Measurements from ENCODE around the gene PLEKHO2.

Gene PLEKHO2

DNA sequence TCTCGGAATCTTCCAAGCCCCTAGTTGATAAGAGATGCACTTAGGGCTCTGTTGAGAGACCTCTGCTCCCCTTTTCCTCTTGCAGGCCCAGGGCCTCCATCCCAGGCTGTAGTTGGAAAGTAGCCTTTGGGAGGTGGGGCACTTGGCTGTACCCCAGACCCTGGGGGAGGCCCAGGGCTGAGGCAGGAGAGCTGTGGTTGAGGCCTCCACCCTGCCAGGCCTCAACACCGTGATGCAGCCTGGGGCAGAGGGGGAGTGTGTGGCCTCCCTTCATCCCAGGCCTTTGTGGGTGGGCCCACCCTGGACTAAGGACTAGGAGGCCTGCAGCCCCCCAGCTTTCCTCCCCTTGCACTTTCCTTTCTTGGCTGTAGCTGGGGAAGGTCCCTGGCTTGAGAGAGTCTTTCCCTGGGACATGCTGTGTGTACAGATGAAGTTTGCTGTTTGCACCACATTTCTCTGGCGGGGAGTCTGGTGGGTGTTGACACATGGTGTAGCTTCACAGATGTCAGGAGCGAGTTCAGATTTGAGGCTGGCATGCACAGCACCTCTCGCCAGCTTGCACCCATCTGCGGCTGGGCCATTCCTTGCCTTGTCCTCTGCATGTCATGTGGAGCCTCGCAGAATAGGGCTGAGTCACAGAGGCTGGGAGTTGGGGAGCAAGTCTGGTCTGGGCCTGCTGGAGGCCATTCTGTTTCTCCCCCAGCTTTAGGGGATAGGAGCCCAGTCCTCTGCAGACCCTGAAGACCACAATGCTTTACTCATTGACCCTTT lies 13.7 kb downstream of the PLEKHO2 start:
- DNase-seq (ENCODE audit: low spot score), result peak; percentile 56

DNA sequence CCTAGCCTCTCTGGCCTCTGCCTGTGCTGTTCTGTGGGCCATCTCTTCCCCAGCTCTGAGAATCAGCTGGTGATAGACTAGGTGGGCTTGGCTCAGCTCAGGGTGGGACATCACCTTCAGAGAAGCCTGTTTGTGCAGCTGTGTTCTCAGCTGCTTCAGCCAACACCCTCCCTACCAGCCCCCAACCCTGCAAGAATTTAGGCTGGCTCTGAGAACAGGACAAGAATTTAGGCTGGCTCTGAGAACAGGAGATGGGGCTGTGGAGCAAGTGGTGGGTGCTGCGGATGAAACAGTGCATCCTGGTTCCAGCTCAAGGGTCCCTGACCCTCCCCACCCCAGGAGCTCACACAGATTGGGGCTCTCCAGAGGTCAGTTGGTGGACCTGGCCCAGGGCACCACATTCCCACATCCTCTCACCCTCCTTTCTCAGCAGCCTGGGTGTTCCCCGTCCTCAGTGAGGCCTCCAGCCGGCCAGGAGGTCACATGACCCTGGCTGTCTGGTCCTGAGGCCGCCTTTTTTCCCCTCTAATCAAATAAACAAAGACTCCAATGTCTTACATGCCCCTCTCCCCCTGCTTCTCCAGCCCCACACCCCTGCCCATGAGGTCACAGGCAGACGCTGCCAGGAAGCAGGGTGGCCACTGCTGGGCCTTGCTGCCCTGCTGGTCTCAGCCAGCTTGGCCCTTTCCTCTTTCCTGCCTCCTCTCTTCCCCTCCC lies 14.9 kb downstream of the PLEKHO2 start:
- peak; percentile 58 for DNase-seq (ENCODE audit: low spot score)

DNA sequence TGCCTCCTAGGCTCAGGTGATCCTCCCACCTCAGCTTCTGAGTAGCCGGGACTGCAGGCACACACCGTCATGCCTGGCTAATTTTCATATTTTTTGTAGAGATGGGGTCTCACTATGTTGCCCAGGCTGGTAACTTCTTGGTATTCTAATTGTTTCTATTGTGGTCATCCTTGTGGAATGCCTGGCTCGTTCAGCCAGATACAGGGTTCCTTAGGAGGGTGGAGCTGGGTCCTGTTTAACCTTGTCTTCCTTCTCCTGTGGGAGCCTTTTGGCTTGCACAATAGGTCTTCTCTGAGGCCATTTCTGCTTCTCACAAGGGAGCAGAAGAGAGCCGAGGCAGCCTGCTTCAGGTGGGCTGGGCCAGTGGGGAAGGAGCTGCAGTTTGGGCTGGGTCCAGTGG lies 15.7 kb downstream of the PLEKHO2 start:
- DNase-seq (ENCODE audit: low spot score), result peak; percentile 57

DNA sequence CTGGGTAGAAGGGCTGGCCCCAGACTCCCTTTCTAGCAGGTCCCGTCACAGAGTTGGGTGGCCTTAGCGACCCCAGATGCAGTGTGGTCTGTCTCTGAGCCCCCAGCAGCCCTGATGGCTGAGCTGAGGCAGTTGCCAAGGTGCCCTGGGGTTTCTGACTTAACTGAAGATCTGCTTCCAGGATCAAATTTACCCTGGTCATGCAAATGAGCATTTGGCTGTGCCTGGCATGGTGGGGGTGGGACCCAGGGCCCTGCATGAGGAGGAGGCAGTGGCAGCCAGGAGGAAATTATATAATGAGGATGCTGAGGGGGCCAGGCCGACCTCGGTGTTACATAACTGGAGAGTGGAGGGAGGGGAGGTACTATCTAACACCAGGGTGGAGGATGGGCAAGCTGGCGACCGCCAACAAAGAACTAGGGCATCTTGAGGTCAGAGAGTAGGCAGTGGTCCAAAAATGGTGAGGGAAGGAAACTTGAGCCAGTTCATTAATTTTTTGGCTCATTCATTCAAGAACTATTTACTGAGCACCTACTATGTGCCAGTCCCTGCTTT lies 16.4 kb downstream of the PLEKHO2 start:
- no peak for DNase-seq (ENCODE audit: low spot score)

DNA sequence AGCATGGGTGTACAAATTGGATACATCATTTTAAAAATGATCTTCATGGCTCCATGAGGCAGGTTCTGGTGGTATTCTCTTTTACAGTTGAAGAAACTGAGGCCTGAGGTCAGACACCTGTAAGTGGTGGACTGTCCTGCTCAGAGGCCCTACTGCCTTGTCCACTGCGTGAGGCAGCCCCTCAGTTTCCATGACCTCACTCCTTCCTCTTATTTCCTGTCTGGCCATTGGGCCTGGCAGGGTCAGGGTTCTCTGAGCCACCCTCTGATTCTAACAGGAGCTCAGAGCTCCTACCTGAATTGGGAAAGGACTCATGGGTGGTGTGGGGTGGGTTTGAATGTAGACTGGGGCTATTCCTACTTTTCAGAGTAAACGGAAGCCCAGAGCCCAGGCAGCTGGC lies 17.5 kb downstream of the PLEKHO2 start:
- no peak for DNase-seq (ENCODE audit: low spot score)

DNA sequence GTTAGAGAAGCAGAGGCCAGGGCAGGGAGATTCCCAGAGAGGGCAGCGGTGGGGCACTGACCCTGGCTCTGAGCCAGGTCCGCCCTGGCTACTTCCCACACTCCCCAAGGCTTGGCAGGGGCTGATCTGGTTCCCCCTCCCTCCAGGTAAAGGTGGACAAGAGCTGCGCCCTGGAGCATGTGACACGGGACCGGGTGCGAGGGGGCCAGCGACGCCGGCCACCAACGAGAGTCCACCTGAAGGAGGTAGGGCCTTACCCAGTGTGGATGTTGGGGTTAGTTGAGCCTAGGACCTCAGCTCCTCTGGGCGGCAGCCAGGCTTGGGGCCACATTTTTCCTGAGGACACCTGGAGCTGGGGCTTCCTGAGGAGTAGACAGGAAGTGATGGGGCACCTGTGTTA lies 19.6 kb downstream of the PLEKHO2 start:
- DNase-seq (ENCODE audit: low spot score), result no peak

DNA sequence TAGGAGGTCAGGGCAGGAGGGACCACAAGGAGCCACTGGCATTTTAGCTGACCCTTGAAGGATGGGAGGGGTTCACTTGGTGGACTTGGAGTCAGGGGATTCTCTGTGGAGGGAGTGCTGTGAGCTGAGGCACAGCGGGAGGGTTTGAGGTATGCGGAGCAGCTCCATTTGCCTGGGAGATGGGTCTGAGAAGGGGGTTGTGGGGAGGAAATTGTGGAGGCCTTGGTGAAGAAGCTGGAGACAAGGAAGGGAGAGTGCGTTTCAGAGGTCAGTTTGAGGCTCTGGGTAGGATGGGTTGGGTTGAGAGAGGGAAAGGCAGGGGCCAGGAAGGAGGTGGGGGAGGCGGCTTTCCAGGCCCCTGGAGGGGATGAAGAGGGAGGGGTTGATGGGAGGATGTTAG lies 20.2 kb downstream of the PLEKHO2 start:
- DNase-seq (ENCODE audit: low spot score), result no peak

DNA sequence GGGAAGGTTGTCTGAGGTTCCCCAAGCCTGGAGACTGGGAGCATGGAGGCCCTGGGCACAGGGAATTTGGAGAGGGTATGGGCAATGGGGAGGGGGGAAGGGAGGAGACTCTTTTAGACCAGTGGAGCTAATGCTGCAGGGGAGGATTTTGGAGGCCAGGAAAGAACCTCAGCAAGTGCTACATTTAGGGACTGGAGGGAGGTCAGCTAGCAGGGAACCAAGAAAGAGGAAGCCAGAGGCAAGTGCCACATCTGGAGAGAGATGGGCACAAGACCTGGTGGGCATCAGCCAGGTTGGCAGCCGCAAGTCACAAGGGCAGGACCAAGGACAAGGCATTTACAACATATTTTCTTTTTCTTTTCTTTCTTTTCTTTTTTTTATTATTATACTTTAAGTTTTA lies 20.7 kb downstream of the PLEKHO2 start:
- DNase-seq (ENCODE audit: low spot score), result no peak

DNA sequence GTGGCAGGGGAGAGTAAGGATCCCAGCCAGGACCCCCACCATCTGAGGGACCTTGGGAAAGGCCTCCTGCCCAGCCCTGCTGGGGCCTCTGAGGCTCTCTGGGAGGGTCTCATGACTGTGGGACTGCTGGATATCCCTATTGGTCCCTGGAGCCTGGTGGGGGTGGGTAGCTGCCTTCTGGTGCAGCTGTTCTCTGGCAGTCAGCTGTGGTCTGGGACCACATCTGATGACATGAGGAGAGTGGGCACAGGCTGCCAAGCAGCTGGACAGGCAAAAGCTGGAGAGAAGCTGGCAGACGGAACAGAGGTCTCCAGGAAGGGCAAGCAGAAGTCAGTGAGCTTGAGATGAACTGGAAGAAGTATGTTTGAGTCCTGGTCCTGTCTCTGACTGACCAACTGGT lies 22.4 kb downstream of the PLEKHO2 start:
- no peak for DNase-seq (ENCODE audit: low spot score)

DNA sequence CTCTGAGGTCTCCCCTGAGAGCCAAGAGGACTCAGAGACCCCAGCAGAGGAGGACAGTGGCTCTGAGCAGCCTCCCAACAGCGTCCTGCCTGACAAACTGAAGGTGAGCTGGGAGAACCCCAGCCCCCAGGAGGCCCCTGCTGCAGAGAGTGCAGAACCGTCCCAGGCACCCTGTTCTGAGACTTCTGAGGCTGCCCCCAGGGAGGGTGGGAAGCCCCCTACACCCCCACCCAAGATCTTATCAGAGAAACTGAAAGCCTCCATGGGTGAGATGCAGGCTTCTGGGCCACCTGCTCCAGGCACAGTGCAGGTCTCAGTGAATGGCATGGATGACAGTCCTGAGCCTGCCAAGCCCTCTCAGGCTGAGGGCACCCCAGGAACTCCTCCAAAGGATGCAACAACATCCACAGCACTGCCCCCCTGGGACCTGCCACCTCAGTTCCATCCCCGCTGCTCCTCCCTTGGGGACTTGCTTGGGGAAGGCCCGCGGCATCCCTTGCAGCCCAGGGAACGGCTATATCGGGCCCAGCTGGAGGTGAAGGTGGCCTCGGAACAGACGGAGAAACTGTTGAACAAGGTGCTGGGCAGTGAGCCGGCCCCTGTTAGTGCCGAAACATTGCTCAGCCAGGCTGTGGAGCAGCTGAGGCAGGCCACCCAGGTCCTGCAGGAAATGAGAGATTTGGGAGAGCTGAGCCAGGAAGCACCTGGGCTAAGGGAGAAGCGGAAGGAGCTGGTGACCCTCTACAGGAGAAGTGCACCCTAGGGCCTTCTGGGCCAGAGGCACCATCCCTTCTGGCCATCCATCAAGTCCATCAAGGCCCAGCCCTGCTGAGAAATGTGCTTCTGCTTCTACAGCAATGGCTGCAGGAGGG lies 23.6 kb downstream of the PLEKHO2 start:
- no peak for DNase-seq (ENCODE audit: low spot score)

DNA sequence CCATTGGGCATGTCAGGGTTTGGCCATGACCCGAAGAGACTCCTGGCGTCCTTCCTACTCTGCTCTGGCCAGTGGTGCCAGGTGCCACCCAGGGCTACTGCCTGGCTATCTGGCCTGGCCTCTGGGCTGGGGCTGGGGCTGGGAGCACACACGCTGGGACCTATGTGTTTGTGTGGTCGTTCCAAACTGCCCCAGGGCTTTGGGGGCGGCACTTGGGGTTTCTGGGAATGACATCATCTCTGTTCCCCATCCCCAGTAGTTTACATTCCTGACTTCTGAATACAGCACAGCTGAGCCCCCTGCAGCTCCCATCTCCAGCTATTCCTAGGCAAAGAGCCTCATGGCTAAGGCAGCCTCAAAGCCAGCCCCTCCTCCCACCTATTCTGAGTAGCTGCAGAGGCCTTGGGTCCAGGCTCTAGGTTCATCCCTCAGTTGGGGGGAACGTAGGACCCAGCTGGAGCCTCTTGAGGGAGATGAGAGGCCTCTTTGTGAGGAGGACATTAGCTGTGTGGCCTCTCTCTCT lies 24.3 kb downstream of the PLEKHO2 start:
- peak; percentile 79 for DNase-seq (ENCODE audit: low spot score)

DNA sequence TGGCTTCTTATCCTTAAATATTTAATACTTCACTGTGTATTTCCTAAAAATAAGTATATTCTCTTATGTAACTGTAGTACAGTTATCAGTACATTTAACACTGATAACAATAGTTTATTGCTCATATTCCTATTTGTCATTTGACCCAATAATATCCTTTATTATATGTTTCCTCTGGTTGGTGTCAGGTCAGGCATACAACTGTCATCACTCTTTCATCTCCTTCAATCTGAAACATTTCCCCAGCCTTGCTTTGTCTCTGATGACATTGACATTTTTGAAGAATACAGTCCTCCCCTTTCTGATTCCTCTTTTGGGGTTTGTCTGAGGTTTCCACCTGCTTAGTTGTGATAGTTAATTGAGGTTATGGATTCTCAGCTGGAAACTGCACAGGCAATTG lies 27.8 kb downstream of the PLEKHO2 start:
- DNase-seq (ENCODE audit: low spot score), result no peak

DNA sequence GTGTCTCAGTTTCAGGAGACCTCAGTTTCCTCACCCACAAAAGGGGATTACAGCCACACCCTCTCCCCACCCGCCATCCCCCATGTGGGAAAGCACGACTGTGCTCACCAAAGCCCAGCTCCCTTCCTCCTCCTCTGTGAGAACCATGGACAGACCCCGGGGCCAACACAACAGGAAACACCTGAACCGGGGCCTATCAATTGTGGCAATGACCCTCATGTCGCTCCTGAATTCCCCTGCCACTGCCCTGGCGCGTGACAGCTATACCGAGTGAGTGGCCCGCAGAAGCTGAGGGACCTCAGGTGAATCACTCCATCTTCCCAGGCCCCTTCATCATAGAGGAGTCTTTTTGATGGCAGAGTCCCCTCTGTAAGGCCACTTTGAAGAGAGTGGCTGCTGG lies 28.6 kb downstream of the PLEKHO2 start:
- no peak for DNase-seq (ENCODE audit: low spot score)

DNA sequence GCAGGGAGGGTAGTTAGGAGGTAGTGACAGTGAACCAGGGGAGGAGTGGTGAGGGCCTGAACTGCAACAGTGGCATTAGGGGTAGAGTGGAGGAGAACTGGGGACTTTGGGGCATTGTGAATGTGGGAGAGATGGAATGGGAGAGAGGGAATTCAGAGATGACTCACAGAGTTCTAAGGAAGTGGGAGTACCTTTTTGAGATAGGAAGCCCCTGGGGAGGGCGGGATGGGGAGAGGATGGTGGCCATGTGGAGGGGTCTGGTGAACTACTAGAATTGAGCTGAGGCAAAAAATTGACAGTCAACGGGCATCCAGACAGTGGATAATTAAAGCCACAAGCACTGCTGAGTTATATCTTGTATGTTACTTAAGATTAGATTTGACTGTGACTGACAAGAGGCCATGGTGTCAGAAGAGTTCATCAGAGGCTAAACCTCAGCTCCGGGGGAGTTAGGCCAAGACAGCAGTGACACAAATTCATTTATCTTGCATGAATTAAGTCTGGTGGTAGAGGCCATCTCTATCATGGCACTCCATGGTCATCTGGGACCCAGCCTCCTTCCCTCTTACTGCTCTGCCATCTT lies 34.0 kb downstream of the PLEKHO2 start:
- no peak for DNase-seq (ENCODE audit: low spot score)

DNA sequence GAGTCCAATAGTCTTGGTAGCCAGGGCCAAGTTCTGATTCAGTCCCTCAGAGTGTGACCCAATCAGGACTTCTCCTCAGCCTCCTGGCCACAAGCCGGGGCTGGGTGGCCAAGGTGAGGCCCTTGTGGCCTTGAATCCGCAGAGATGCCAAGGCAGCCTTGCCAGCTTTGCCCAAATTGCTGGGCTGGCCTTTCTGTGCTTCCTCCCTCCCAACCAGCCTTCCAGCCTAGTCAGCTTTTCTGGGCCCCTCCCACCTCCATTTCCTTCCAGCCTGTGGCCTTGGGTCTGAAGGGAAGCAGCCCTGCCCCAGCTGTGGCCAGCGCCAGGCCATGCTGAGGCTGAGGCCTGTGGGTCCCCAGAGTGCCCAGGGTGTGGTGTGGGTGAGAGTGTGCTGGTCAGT lies 35.7 kb downstream of the PLEKHO2 start:
- DNase-seq (ENCODE audit: low spot score), result no peak

DNA sequence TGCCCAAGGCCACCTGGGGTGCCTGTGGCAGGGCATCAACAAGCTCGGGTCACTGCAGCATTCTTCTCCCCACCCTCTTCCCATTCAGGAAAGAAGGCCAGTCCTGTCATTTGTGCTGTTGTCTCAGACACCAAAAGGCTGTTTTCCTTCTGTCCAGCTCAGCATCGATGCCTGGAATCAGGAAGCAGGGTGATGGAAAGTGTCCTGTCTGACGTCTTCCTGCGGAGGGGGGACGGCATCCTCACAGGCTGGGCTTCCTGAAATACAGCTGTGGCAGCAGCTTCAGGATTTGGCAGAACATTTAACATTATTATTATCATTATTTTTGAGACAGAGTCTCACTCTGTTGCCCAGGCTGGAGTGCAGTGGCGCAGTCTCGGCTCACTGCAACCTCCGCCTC lies 37.0 kb downstream of the PLEKHO2 start:
- DNase-seq (ENCODE audit: low spot score), result no peak

DNA sequence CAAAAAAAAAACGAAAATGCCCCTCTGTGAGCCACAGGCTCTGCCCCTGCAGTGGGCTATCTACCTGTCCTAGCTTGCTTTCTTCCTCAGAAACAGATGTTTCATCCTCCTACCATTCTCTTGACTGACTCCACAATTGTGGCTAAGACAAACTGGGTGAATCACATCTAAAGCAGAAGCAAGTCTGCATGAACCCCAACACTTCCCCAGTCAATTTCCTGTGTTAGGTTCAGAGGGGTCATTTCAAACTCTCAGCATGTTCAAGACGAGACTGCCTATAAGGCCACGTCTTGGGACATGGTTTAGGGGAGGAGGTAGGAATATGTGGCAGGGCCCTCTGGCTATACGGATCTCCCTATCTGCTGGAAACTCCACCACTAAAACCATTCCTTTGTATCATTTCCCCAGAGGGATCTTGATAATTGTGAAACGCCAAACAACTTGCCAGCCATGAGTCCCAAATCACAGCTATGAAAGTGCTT lies 41.4 kb downstream of the PLEKHO2 start:
- DNase-seq (ENCODE audit: low spot score), result no peak

DNA sequence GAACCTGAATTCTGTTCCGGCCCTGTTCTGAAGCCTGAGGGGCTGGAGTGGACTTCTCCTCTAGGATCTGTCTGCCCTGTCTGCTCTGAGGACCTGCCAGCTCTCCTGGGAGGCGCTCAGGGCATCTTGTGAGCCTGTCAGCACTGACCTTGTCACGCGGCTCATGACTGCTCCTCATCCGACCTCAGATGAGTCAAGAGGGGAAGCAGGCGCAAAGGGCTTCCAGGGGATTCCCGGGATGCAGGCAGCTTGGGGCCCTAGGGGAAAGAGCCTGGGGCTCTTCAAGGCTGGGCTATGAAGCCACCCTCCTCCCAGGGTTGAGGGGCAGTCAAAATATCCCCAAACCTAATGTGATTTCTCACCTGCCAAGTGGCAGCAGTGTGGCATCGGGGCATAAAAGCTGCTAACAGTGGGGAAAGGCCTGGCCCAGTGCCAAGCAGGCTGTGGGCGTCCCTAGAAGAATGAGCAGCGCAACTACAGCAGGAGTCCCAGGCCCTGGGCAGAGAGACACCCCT lies 42.3 kb downstream of the PLEKHO2 start:
- peak; percentile 80 for DNase-seq (ENCODE audit: low spot score)

DNA sequence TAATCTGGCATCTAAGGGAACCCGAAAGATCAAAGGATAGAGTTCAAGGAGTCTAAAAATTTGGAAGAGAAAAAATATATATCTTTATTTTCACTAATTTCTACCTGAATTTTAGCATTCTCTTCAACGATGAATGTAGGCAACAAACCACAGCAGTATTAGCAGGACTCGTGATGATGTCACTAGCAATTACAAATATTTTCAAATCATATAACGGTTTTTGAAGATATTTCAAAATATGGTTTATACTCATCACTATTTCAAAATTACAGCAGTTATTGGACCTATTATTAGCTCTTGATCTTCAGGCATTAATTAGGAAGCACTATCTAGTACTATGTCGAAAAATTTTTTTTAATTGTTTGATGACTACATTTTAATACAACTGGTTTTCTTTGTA lies 43.0 kb downstream of the PLEKHO2 start:
- DNase-seq (ENCODE audit: low spot score), result no peak

DNA sequence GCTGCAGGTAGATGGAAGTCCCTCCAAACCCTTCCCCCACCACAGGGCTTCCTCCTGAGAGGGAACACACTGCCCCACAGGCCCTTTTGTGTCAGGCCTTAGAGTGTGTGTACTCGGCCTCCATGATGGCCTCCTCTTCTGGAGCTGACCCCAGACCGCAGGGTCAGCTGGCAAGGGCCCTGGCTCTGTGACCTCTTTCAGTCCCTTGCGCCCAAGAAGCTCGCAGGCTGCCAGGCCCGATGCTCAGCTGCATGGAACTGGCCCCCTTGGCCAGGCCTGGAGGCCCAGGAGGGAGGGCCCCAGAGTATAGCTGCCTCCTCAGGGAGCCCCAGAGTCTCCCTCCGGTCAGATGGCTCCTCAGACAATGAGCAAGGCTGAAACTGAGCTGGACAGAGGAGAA lies 46.6 kb downstream of the PLEKHO2 start:
- no peak for DNase-seq (ENCODE audit: low spot score)

DNA sequence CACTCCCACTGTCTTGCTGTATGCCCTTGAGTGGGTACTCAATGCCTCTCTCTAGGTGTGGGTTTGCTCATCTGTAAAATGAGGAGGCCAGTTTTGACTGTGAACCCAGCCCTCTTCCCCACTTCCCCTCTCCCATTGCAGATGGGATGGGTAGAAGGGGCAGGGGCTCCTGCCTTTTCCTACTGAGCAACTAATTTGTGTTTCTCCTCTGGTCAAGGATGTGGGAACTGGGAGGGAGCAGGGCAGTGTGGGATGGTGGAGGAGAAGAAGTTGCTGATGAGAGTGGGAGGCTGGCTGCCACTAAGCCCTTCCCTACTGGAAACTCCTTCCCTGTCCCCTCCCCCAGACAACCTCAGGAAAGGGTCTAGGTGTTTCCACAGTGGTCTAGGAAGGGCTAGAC lies 49.8 kb downstream of the PLEKHO2 start:
- DNase-seq (ENCODE audit: low spot score), result no peak

Measured in AG08396 (cell line).